H1 (cell line): ENCODE data around the gene PARS2. TPM values are rescaled to one million over a fixed set of nuclear protein-coding genes. Genes with fewer than 3 reads are reported as not detected.
A peak's percentile ranks its signal among the peaks of the same experiment; 100 is the strongest.

Source experiments
- CBX8 ChIP-seq: fragments of 300-800, 300-1000 bp; sonication (generic); IDR thresholded peaks from 2 replicates; pipeline ENCODE4 v1.7.1; 2016; ENCODE audit warnings: low read depth, low read length, borderline replicate concordance
- CHD1 ChIP-seq: IDR thresholded peaks from 2 replicates; pipeline ENCODE4 v1.6.1; 2012; ENCODE audit warnings: low read depth, low read length, improper control_type of control experiment
- CREB1 ChIP-seq: IDR thresholded peaks from 2 replicates; pipeline ENCODE4 v1.6.1; 2012; ENCODE audit warnings: inconsistent platforms
- E2F6 ChIP-seq: IDR thresholded peaks from 2 replicates; pipeline ENCODE4 v1.6.1; 2012; ENCODE audit warnings: inconsistent platforms
- JUN ChIP-seq: IDR thresholded peaks from 2 replicates; pipeline ENCODE4 v1.6.1; 2011; ENCODE audit warnings: low read depth, mild to moderate bottlenecking, improper control_type of control experiment, low read length
- MAX ChIP-seq: IDR thresholded peaks from 2 replicates; pipeline ENCODE4 v1.6.1; 2012; ENCODE audit warnings: inconsistent platforms
- POLR2A ChIP-seq, 2 experiments: IDR thresholded peaks; 1 replicate in 1 of 2; 2 replicates in 1 of 2; pipeline ENCODE4 v1.6.1; 2011; ENCODE audit warnings: low read depth in 2 of 2, low read length in 2 of 2, mild to moderate bottlenecking in 2 of 2; ENCODE audit errors: control extremely low read depth in 1 of 2
- POU5F1 ChIP-seq: IDR thresholded peaks from 2 replicates; pipeline ENCODE4 v1.6.1; 2011; ENCODE audit warnings: low read depth, mild to moderate bottlenecking, low read length, moderate library complexity
- SAP30 ChIP-seq: fragments of 300-600 bp; sonication (generic); IDR thresholded peaks from 2 replicates; pipeline ENCODE4 v1.7.1; 2012; ENCODE audit warnings: low read length, moderate library complexity, mild to moderate bottlenecking, inconsistent platforms; ENCODE audit not compliant: insufficient read depth, insufficient replicate concordance
- SIX5 ChIP-seq: IDR thresholded peaks from 2 replicates; pipeline ENCODE4 v1.6.1; 2011; ENCODE audit warnings: mild to moderate bottlenecking, low read depth, low read length
- SRF ChIP-seq: IDR thresholded peaks from 2 replicates; pipeline ENCODE4 v1.6.1; 2011; ENCODE audit warnings: mild to moderate bottlenecking, low read depth, low read length, moderate library complexity
- SUZ12 ChIP-seq: fragments of 200-600 bp; sonication (generic); IDR thresholded peaks from 2 replicates; pipeline ENCODE4 v1.6.1; 2012; ENCODE audit warnings: mild to moderate bottlenecking, inconsistent platforms, low read length, moderate library complexity, mixed read lengths
- TAF1 ChIP-seq: IDR thresholded peaks from 2 replicates; pipeline ENCODE4 v1.6.1; 2011; ENCODE audit warnings: mild to moderate bottlenecking, low read depth, low read length
- polyA plus RNA-seq, 7 experiments: library from polyadenylated mRNA; depleted of rRNA in 3 of 7; stranded (reverse) in 5 of 7; unstranded in 2 of 7; fragments of >200 nt in 5 of 7; fragments of 200-250 nt in 2 of 7; gene quantifications; 1 replicate in 5 of 7; 2 replicates in 1 of 7; 4 replicates in 1 of 7; pipeline versions ENCODE4 v1.2.1 to v1.2.3, GENCODE V29; 2011 to 2013; ENCODE audit warnings: missing spikeins in 2 of 7, mixed read lengths in 2 of 7
- total RNA-seq: library from RNA; stranded (reverse); fragmentation: NEBNext Ultra II Directional; extraction: Animal tissue kit (Norgen Biotek cat#: 25700); gene quantifications from 2 replicates; pipeline ENCODE4 v1.2.1, GENCODE V29; 2021

PARS2 gene
- total and polyA plus RNA-seq, 2 of the 8 experiments (the other 6 are each of a cell fraction or from before 2014, with no cell fraction given), result 8.9 to 10.0 TPM

GRCh38 chr1:54800041-54800898 lies 35.9 kb upstream of the PARS2 start (continued):
- TF ChIP-seq POU5F1 (no peak), E2F6 (peak; percentile 48; the same call in 1 of the 2 replicates), CBX8 (no peak), SUZ12 (no peak), JUN (no peak), SAP30 (no peak), POLR2A (IDR thresholded peaks at IDR 0.05; ENCODE audit: control extremely low read depth in 1 of 2, low read depth in 2 of 2, low read length in 2 of 2) (no peak), TAF1 (no peak), SIX5 (no peak), CREB1 (no peak), SRF (no peak), CHD1 (no peak), MAX (peak; percentile 56; the same call in 1 of the 2 replicates)
- TF ChIP-seq, all 59 proteins: peak for 3
